Calu3 (cell line): ENCODE measurements around the gene TXNL4B. TPM values are rescaled to one million over a fixed set of nuclear protein-coding genes. Genes with fewer than 3 reads are reported as not detected.

Source experiments
- BruUV-seq: library from RNA; stranded (reverse); fragments of 400-500 nt; replicated peaks from 2 replicates; lab custom pipeline; 2021; lab: Mats Ljungman, UMichigan
- CTCF ChIA-PET: fragments of 300-600 bp; sonication (Branson Sonifier 250); formaldehyde crosslinking; loops from one replicate; lab custom pipeline; 2022; ENCODE audit warnings: antibody characterized with exemption; lab: Charles Lee
- DNase-seq: peaks from one replicate; pipeline ENCODE4 v3.0.0; 2022
- H3K27ac Mint-ChIP-seq: one replicate; pipeline ENCODE4 v1.8.0; 2022; ENCODE audit warnings: mixed read lengths; ENCODE audit not compliant: unreplicated experiment
- H3K27me3 Mint-ChIP-seq: one replicate; pipeline ENCODE4 v1.8.0; 2022; ENCODE audit warnings: mixed read lengths; ENCODE audit not compliant: unreplicated experiment
- H3K36me3 Mint-ChIP-seq: one replicate; pipeline ENCODE4 v1.8.0; 2022; ENCODE audit warnings: mild to moderate bottlenecking, moderate library complexity, mixed read lengths; ENCODE audit not compliant: insufficient read depth, unreplicated experiment
- H3K4me1 Mint-ChIP-seq: one replicate; pipeline ENCODE4 v1.8.0; 2022; ENCODE audit warnings: mild to moderate bottlenecking, low read depth, mixed read lengths; ENCODE audit not compliant: unreplicated experiment
- H3K4me3 Mint-ChIP-seq: one replicate; pipeline ENCODE4 v1.8.0; 2022; ENCODE audit warnings: mild to moderate bottlenecking, low read depth, moderate library complexity, mixed read lengths; ENCODE audit not compliant: unreplicated experiment
- H3K9me3 Mint-ChIP-seq: one replicate; pipeline ENCODE4 v1.8.0; 2022; ENCODE audit warnings: low read depth, mixed read lengths; ENCODE audit not compliant: unreplicated experiment
- CTCF ChIP-seq: fragments of 200-600 bp; IDR thresholded peaks from one replicate; pipeline ENCODE4 v1.8.0; 2022; ENCODE audit warnings: antibody characterized with exemption; ENCODE audit not compliant: unreplicated experiment
- intact Hi-C: fragments of 100-400 bp; cut with micrococcal nuclease; formaldehyde crosslinking; loops from one replicate; pipeline ENCODE4 v1.10.0; 2022; ENCODE audit not compliant: unreplicated experiment
- total RNA-seq: library from RNA; stranded (reverse); gene quantifications from 2 replicates; pipeline ENCODE4 v1.2.3, GENCODE V29; 2022

TXNL4B gene
- total RNA-seq, 1 experiment from 2014 or later: 18.0 TPM

GRCh38 chr16:72129976-72130656 is 36.7 kb upstream of the TXNL4B start:
- H3K9me3 Mint-ChIP-seq: no peaks in the 10 kb centered on the region
- intact Hi-C loops: no loop called here

GRCh38 chr16:72128701-72129100 is 35.3 kb upstream of the TXNL4B start:
- CTCF ChIA-PET: interaction anchor here (1.1 kb wide), 1 partner anchor 11 kb away, joined by 4 read pairs; no protein-coding TSS in a partner anchor
- intact Hi-C loops: no loop called here
- no peaks in the 10 kb centered on the region for H3K27me3 Mint-ChIP-seq

More at GRCh38 chr16:72129976-72130656, 36.7 kb upstream of the TXNL4B start:
- CTCF ChIA-PET: interaction anchor here (0.7 kb wide), 2 partner anchors 50 to 1514 kb away, joined by 3 to 4 read pairs; no protein-coding TSS in a partner anchor
- H3K4me1 Mint-ChIP-seq: peaks cover 14% of the 10 kb centered on the region
- TF ChIP-seq CTCF: no peak
- H3K27ac Mint-ChIP-seq: no peak overlapping the region
- no peak for DNase-seq
- H3K36me3 Mint-ChIP-seq: no peaks in the 10 kb centered on the region
- BruUV-seq: no TSS peak
- H3K27me3 Mint-ChIP-seq: no peaks in the 10 kb centered on the region
- H3K4me3 Mint-ChIP-seq: no peak overlapping the region

GRCh38 chr16:72126429-72126765 is 33.0 kb upstream of the TXNL4B start:
- Mint-ChIP-seq H3K27ac (no peak overlapping the region), H3K4me3 (no peak overlapping the region), H3K36me3 (no peaks in the 10 kb centered on the region), H3K27me3 (no peaks in the 10 kb centered on the region), H3K9me3 (no peaks in the 10 kb centered on the region), H3K4me1 (peaks cover 18% of the 10 kb centered on the region)
- BruUV-seq: no TSS peak
- no peak for DNase-seq
- CTCF ChIA-PET: no interaction called here
- intact Hi-C loops: no loop called here
- no peak for TF ChIP-seq CTCF

More at GRCh38 chr16:72128701-72129100, 35.3 kb upstream of the TXNL4B start:
- H3K9me3 Mint-ChIP-seq: no peaks in the 10 kb centered on the region
- no peak overlapping the region for H3K27ac Mint-ChIP-seq
- no peaks in the 10 kb centered on the region for H3K36me3 Mint-ChIP-seq
- no peak overlapping the region for H3K4me3 Mint-ChIP-seq
- no TSS peak for BruUV-seq
- no peak for TF ChIP-seq CTCF
- no peak for DNase-seq
- peaks cover 18% of the 10 kb centered on the region for H3K4me1 Mint-ChIP-seq

GRCh38 chr16:72125635-72126428 is 32.4 kb upstream of the TXNL4B start:
- Mint-ChIP-seq H3K4me1 (peaks cover 18% of the 10 kb centered on the region), H3K36me3 (no peaks in the 10 kb centered on the region), H3K27me3 (no peaks in the 10 kb centered on the region), H3K27ac (no peak overlapping the region), H3K4me3 (no peak overlapping the region), H3K9me3 (no peaks in the 10 kb centered on the region)
- no TSS peak for BruUV-seq
- DNase-seq: no peak
- CTCF ChIA-PET: interaction anchor here (0.7 to 2.1 kb wide), 4 partner anchors 25 to 341 kb away, joined by 3 to 12 read pairs (median 4); no protein-coding TSS in a partner anchor
- no peak for TF ChIP-seq CTCF
- intact Hi-C loops: loop anchor here (2.0 kb wide), 2 partner anchors 111 to 341 kb away; no protein-coding TSS in a partner anchor
